GM19397 (cell line): ENCODE results near the gene CFAP126.
A peak's percentile ranks its signal among the peaks of the same experiment; 100 is the strongest.
"Not testable (repeated sequence)": the region's sequence is repeated elsewhere in the genome, so short reads cannot be mapped to it uniquely, and the experiment has no call there.

ENCODE experiments used
- ATAC-seq: cut with Tn5 transposase; IDR thresholded peaks from one replicate; pipeline ENCODE4 v1.9.1; 2021; ENCODE audit warnings: mild to moderate bottlenecking, moderate library complexity; ENCODE audit not compliant: unreplicated experiment

CFAP126 gene, protein sequence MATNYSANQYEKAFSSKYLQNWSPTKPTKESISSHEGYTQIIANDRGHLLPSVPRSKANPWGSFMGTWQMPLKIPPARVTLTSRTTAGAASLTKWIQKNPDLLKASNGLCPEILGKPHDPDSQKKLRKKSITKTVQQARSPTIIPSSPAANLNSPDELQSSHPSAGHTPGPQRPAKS

DNA sequence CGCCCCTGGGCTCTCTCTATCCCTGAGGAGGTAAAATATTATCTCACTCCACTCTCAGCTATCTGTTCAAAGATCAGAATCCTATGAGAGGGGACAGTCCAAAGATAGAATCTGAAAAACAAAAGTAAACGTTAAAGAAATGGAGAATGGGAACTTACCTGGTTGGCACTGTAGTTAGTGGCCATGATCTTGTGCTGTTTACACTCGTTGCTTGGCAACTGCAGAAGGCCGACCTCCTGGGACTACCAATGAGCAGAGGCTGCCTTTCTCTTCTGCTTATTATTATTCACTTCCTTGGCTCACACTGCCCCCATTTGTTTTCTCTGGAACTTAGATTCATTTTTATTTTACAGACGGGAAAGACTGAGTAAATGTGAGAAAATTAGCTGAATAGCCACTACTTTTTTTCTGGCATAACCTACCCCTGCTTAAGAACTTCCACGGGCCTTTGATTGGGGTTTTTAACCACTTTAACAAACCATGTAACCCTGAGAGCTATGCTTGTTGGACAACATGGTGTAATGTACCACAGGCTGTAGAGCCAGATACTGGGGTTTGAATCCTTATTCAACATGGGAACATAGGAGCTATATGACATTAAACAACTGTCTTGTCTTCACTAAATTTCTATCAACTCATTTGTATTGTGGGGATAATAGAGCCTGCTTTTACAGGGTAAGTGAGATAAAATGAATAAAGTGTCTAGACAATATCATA, at the start of gene CFAP126:
Gene CFAP126, minus strand, starts transcription at position 193 of the 717 bp plus-strand sequence. Its CDS starts 8 bp downstream, at position 185.
- ATAC-seq = peak; percentile 83

DNA sequence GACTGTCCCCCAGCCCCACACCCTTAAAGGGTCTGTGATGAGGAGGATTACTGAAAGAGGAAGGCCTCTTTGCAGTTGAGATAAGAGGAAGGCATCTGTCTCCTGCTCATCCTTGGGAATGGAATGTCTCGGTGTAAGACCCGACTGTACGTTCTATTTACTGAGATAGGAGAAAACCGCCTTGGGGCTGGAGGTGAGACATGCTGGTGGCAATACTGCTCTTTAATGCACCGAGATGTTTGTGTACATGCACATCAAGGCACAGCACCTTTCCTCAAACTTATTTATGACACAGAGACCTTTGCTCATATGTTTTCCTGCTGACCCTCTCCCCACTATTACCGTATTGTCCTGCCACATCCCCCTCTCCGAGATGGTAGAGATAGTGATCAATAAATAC, 45.4 kb upstream of the CFAP126 start:
- ATAC-seq = not testable (repeated sequence)

- ATAC-seq = not testable (repeated sequence)
Observed at GRCh38 chr1:161410636-161410970, 42.9 kb upstream of the CFAP126 start.

GRCh38 chr1:161409848-161410635, 42.4 kb upstream of the CFAP126 start:
- ATAC-seq = not testable (repeated sequence)

DNA sequence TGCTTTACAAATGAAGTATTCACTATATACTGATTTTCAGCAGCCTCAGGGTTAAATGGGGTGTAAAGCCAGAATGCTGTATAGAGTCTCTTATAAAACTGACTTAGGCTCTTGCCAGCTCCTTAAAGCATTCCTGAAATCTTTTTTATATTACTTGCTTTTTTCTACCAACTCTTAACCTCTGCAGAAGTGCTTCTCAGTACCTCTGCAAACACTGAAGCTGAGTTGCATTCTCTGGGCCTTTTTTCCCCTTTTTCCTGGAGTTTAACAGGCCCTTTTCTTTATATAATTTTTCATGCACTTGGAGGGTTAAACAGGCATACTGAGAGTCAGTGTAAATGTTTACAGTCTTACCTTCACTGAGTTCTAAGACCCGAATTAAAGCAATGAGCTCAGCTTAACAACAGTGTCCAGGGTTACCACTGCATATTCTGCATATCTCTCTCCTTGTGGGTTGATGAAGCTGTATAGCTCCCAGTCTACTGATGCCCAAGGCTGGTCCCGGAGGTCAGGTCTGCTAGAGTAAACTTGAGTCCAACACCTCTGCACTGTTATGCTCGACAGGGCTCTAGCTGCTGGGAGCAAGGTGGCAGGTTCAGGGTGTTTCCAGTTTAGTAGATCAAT, 40.9 kb upstream of the CFAP126 start:
- ATAC-seq = no peak

DNA sequence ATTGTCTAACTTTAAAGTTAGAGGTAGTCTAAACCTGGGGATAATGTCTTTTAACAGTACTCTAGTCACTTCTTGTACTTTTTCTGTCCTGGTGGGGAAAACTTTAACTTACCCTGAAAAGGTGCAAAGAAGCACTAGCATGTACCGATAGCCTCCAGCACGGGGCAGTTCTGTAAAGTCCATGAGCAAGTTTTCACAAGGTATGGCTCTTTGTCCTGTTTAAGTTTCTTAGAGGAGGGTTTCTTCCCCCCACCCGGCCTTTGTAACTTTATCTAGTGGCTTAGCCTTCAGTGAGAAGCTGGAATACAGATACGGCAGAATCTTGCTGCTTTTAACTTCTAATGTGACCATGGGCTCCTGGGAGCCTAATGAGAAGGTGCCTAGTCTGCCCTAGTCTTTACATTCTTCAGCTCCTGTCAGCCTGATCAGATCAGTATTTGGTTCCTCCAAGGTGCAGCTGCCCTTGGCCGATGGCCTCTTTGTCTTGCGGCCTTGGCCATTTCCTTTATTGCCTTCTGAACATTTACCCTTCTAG, 39.8 kb upstream of the CFAP126 start:
- ATAC-seq = no peak

DNA sequence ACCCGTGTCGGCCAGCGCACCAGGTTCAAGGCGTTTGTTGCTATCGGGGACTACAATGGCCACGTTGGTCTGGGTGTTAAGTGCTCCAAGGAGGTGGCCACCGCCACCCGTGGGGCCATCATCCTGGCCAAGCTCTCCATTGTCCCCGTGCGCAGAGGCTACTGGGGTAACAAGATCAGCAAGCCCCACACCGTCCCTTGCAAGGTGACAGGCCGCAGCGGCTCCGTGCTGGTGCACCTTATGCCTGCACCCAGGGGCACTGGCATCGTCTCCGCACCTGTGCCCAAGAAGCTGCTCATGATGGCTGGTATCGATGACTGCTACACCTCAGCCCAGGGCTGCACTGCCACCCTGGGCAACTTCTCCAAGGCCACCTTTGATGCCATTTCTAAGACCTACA, 38.9 kb upstream of the CFAP126 start:
- not testable (repeated sequence) for ATAC-seq

DNA sequence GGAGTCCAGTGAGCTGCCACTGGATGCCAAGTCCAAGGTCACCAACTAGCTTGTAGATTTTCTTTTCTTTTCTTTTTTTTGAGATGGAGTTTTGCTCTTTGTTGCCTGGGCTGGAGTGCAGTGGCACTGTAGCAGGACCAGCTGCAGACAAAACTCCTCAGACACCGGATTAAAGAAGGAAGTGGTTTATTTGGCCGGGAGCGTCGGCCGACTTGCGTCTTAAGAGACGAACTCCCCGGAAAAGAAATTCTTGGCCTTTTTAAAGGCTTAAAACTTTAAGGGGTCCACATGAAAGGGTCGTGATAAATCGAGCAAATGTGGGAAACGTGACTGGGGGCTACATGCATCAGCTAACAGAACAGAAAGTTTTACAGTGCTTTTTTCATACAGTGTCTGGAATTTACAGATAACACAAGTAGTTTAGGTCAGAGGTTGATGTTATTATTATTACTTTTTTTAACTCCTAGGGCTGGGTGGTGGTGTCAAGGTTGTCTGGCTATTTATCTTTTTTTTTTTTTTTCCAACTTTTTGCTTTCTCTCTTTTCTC, 36.4 kb upstream of the CFAP126 start:
- no peak for ATAC-seq

DNA sequence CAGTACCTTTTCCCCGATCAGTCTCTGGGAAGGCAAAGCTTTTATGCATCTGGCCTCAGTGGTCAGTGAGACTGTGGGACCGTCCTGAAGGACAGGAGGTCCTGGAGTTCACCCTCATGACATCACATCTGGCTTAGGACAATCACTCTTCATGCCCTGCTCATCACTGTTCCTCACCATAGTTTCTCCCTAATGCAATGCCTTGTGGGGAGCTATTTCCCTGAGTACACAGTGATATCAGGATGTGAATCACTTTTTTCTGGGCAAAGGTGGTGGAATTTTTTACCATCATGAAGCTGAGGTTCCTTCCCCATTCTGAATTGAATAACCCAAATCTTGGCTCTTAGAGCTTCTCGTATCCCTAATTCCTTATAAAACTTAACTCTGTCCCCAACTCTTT, 34.8 kb upstream of the CFAP126 start:
- no peak for ATAC-seq

- ATAC-seq = peak; percentile 80
Observed at GRCh38 chr1:161399257-161399998, 31.8 kb upstream of the CFAP126 start.

- ATAC-seq = no peak
Observed at GRCh38 chr1:161398900-161399256, 31.2 kb upstream of the CFAP126 start.

GRCh38 chr1:161397038-161397437, 29.4 kb upstream of the CFAP126 start:
- ATAC-seq = not testable (repeated sequence)

GRCh38 chr1:161393151-161393550, 25.5 kb upstream of the CFAP126 start:
- ATAC-seq = no peak

DNA sequence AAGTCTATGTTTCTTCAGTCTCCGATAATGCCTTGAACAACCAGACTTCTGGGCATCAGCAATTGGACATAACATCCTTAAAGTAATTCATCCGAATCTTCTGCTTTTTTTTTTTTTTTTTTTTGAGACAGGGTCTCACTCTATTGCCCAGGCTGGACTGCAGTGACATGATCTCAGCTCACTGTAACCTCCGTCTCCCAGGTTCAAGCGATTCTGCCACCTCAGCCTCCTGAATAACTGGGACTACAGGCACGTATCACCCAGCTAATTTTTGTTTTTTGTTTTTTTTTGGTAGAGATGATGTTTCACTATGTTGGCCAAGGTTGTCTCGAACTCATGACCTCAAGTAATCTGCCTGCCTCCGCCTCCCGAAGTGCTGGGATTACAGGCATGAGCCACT, 23.9 kb upstream of the CFAP126 start:
- no peak for ATAC-seq

DNA sequence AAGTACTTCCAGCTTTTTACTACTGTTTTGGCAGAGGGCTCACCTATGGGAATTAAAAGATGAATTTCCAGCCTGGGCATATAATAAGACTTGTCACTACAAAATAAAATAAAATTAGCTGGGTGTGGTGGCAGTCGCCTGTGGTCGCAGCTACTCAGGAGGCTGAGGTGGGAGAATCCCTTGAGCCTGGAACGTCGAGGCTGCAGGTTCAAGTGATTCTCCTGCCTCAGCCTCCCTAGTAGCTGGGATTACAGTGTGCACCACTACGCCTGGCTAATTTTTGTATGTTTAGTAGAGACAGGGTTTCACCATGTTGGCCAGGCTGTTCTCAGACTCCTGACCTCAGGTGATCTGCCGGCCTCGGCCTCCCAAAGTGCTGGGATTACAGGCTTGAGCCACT, 23.5 kb upstream of the CFAP126 start:
- ATAC-seq = not testable (repeated sequence)

DNA sequence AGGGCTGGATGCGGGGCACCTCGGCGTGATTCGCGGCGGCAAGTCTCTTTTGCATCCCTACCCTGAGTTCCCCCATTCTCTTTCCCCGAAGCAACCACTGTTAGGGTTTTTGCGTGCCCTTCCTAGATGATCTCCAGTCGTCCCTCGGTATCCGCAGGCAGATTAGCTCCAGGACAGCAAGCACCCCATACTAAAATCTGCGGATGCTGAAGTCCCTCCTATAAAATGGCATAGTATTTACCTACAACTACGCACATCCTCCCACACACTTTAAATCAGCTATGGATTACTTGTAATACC, 22.8 kb upstream of the CFAP126 start:
- peak; percentile 1 for ATAC-seq

- peak; percentile 78 for ATAC-seq
Observed at GRCh38 chr1:161389691-161390558, 22.2 kb upstream of the CFAP126 start.

- not testable (repeated sequence) for ATAC-seq
Observed at GRCh38 chr1:161389158-161389557, 21.5 kb upstream of the CFAP126 start.

GRCh38 chr1:161388639-161389038, 21.0 kb upstream of the CFAP126 start:
- ATAC-seq = no peak
